Measurements from ENCODE around the gene SFSWAP.

DNA sequence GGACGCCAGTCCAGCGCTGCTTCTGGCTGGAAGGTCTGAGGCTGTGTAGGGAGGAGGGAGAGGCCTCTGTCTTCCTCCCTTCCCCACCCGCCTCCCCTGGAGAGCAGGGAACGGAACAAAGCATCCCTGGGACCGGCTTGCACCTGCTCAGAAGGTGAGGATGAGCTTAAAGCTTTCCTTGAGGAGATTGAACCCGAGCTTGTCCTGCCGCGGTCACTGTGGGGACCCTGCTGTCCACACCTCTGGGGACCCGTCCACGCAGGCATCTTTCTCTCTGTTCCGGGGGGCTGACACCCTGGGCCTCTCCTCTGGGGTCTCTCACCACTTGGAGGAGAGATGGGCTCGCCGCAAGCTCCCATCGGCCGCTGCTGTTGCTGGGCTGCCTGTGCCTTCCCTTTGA lies 33.2 kb upstream of the SFSWAP start:
- TF ChIP-seq, protein P1, sequence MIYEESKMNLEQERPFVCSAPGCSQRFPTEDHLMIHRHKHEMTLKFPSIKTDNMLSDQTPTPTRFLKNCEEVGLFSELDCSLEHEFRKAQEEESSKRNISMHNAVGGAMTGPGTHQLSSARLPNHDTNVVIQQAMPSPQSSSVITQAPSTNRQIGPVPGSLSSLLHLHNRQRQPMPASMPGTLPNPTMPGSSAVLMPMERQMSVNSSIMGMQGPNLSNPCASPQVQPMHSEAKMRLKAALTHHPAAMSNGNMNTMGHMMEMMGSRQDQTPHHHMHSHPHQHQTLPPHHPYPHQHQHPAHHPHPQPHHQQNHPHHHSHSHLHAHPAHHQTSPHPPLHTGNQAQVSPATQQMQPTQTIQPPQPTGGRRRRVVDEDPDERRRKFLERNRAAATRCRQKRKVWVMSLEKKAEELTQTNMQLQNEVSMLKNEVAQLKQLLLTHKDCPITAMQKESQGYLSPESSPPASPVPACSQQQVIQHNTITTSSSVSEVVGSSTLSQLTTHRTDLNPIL (CRISPR knock-in tag; IDR thresholded peaks at IDR 0.05; ENCODE audit: low read depth) = no peak
- TF ChIP-seq ESRRG (CRISPR knock-in tag; IDR thresholded peaks at IDR 0.05) (no peak), TCF4 (CRISPR knock-in tag; IDR thresholded peaks at IDR 0.05; ENCODE audit: borderline replicate concordance) (no peak), PPARA (CRISPR knock-in tag; IDR thresholded peaks at IDR 0.05; ENCODE audit: borderline replicate concordance) (no peak), TOX (CRISPR knock-in tag; IDR thresholded peaks at IDR 0.05; ENCODE audit: borderline replicate concordance) (no peak)
- TF ChIP-seq, protein P2, sequence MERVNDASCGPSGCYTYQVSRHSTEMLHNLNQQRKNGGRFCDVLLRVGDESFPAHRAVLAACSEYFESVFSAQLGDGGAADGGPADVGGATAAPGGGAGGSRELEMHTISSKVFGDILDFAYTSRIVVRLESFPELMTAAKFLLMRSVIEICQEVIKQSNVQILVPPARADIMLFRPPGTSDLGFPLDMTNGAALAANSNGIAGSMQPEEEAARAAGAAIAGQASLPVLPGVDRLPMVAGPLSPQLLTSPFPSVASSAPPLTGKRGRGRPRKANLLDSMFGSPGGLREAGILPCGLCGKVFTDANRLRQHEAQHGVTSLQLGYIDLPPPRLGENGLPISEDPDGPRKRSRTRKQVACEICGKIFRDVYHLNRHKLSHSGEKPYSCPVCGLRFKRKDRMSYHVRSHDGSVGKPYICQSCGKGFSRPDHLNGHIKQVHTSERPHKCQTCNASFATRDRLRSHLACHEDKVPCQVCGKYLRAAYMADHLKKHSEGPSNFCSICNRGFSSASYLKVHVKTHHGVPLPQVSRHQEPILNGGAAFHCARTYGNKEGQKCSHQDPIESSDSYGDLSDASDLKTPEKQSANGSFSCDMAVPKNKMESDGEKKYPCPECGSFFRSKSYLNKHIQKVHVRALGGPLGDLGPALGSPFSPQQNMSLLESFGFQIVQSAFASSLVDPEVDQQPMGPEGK (CRISPR knock-in tag; IDR thresholded peaks at IDR 0.05; ENCODE audit: borderline replicate concordance) = no peak
- TF ChIP-seq, protein P3, sequence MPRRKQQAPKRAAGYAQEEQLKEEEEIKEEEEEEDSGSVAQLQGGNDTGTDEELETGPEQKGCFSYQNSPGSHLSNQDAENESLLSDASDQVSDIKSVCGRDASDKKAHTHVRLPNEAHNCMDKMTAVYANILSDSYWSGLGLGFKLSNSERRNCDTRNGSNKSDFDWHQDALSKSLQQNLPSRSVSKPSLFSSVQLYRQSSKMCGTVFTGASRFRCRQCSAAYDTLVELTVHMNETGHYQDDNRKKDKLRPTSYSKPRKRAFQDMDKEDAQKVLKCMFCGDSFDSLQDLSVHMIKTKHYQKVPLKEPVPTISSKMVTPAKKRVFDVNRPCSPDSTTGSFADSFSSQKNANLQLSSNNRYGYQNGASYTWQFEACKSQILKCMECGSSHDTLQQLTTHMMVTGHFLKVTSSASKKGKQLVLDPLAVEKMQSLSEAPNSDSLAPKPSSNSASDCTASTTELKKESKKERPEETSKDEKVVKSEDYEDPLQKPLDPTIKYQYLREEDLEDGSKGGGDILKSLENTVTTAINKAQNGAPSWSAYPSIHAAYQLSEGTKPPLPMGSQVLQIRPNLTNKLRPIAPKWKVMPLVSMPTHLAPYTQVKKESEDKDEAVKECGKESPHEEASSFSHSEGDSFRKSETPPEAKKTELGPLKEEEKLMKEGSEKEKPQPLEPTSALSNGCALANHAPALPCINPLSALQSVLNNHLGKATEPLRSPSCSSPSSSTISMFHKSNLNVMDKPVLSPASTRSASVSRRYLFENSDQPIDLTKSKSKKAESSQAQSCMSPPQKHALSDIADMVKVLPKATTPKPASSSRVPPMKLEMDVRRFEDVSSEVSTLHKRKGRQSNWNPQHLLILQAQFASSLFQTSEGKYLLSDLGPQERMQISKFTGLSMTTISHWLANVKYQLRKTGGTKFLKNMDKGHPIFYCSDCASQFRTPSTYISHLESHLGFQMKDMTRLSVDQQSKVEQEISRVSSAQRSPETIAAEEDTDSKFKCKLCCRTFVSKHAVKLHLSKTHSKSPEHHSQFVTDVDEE (CRISPR knock-in tag; IDR thresholded peaks at IDR 0.05) = no peak
- TF ChIP-seq, protein P4, sequence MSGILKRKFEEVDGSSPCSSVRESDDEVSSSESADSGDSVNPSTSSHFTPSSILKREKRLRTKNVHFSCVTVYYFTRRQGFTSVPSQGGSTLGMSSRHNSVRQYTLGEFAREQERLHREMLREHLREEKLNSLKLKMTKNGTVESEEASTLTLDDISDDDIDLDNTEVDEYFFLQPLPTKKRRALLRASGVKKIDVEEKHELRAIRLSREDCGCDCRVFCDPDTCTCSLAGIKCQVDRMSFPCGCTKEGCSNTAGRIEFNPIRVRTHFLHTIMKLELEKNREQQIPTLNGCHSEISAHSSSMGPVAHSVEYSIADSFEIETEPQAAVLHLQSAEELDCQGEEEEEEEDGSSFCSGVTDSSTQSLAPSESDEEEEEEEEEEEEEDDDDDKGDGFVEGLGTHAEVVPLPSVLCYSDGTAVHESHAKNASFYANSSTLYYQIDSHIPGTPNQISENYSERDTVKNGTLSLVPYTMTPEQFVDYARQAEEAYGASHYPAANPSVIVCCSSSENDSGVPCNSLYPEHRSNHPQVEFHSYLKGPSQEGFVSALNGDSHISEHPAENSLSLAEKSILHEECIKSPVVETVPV (CRISPR knock-in tag; IDR thresholded peaks at IDR 0.05) = no peak

Measured in SK-N-SH treated with all-trans-retinoic acid at 6 μM for 48 hours (cell line).